PC-3 (cell line): ENCODE measurements around the gene TMEM30B. TPM values are rescaled to one million over a fixed set of nuclear protein-coding genes. Genes with fewer than 3 reads are reported as not detected.
"Not testable (repeated sequence)": the region's sequence is repeated elsewhere in the genome, so short reads cannot be mapped to it uniquely, and the experiment has no call there.

Experiments
- ATAC-seq: fragments of 200-7000 bp; cut with Tn5 transposase; 2 replicates; pipeline ENCODE4 v1.9.1; 2020; ENCODE audit warnings: mild to moderate bottlenecking, moderate library complexity
- BruUV-seq: library from RNA; stranded (reverse); fragments of 400-500 nt; replicated peaks from 2 replicates; lab custom pipeline; 2021; lab: Mats Ljungman, UMichigan
- CTCF ChIA-PET: fragments of 300-600 bp; sonication (Branson Sonifier 250); formaldehyde crosslinking; loops from one replicate; lab custom pipeline; 2022; ENCODE audit warnings: antibody characterized with exemption; lab: Charles Lee
- POLR2A ChIA-PET: fragments of 300-600 bp; sonication (Branson Sonifier 250); formaldehyde crosslinking; loops from one replicate; lab custom pipeline; 2022; ENCODE audit warnings: antibody characterized with exemption; ENCODE audit not compliant: unreplicated experiment; lab: Charles Lee
- DNase-seq: peaks from one replicate; pipeline ENCODE4 v3.0.0-alpha.2; 2015
- H2AFZ ChIP-seq: fragments of 300-600 bp; sonication (generic); 2 replicates; pipeline ENCODE4 v1.6.0; 2016; ENCODE audit warnings: antibody characterized with exemption, low read length
- H3F3A ChIP-seq: fragments of 300-600 bp; sonication (generic); one replicate; pipeline ENCODE4 v1.6.0; 2017; ENCODE audit warnings: antibody characterized with exemption, low read length, control low read depth, mild to moderate bottlenecking; ENCODE audit not compliant: unreplicated experiment
- H3K27ac ChIP-seq: fragments of 300-600 bp; sonication (generic); 2 replicates; pipeline ENCODE4 v1.5.1; 2016; ENCODE audit warnings: mild to moderate bottlenecking, low read length
- H3K27me3 ChIP-seq: fragments of 300-600 bp; sonication (generic); 2 replicates; pipeline ENCODE4 v1.6.1; 2016; ENCODE audit warnings: low read length, mixed read lengths
- H3K36me3 ChIP-seq: fragments of 300-600 bp; sonication (generic); 2 replicates; pipeline ENCODE4 v1.6.1; 2016; ENCODE audit warnings: low read depth, mixed run types, low read length, mixed read lengths
- H3K4me1 ChIP-seq: fragments of 300-600 bp; sonication (generic); 2 replicates; pipeline ENCODE4 v1.5.1; 2016; ENCODE audit warnings: low read length; ENCODE audit not compliant: insufficient read depth
- H3K4me2 ChIP-seq: fragments of 300-600 bp; sonication (generic); 2 replicates; pipeline ENCODE4 v1.6.0; 2016; ENCODE audit warnings: low read length
- H3K4me3 ChIP-seq: fragments of 300-600 bp; sonication (generic); 2 replicates; pipeline ENCODE4 v1.5.1; 2016; ENCODE audit warnings: mild to moderate bottlenecking, low read length, mixed read lengths
- H3K79me2 ChIP-seq: fragments of 300-600 bp; sonication (generic); 2 replicates; pipeline ENCODE4 v1.6.1; 2017; ENCODE audit warnings: low read length, mixed read lengths
- H3K9ac ChIP-seq: fragments of 300-600 bp; sonication (generic); 2 replicates; pipeline ENCODE4 v1.6.0; 2016; ENCODE audit warnings: mild to moderate bottlenecking, low read length
- H3K9me2 ChIP-seq: fragments of 300-600 bp; sonication (generic); replicated peaks from 2 replicates; pipeline ENCODE4 v1.6.1; 2016; ENCODE audit warnings: mixed run types, low read length, mixed read lengths
- H3K9me3 ChIP-seq: fragments of 300-600 bp; sonication (generic); 2 replicates; pipeline ENCODE4 v1.6.1; 2016; ENCODE audit warnings: low read length, mixed read lengths
- H4K20me1 ChIP-seq: fragments of 300-600 bp; sonication (generic); 2 replicates; pipeline ENCODE4 v1.6.1; 2016; ENCODE audit warnings: low read length, mixed read lengths
- CTCF ChIP-seq: fragments of 300-600 bp; sonication (generic); conservative IDR thresholded peaks from 2 replicates; pipeline ENCODE4 v1.5.1; 2017; ENCODE audit warnings: antibody characterized with exemption, low read depth, mild to moderate bottlenecking, low read length
- EZH2 ChIP-seq: fragments of 300-600 bp; sonication (generic); IDR thresholded peaks from one replicate; pipeline ENCODE4 v1.6.1; 2017; ENCODE audit warnings: antibody characterized with exemption, mild to moderate bottlenecking, low read length; ENCODE audit not compliant: unreplicated experiment
- EZH2phosphoT487 ChIP-seq: fragments of 300-600 bp; sonication (generic); IDR thresholded peaks from 2 replicates; pipeline ENCODE4 v1.6.1; 2018; ENCODE audit warnings: mild to moderate bottlenecking, antibody characterized with exemption, low read length, borderline replicate concordance
- intact Hi-C: fragments of 100-400 bp; cut with micrococcal nuclease; formaldehyde crosslinking; loops from 2 replicates; pipeline ENCODE4 v1.9.0; 2023
- total RNA-seq: library from RNA; depleted of rRNA; stranded (reverse); fragments of >200 nt; gene quantifications from 2 replicates; pipeline ENCODE4 v1.2.3, GENCODE V29; 2014

Gene TMEM30B
- total RNA-seq, 1 experiment from 2014 or later, result 70.6 TPM

- Histone ChIP-seq H3K4me2 (no peak overlapping the region), H3K27me3 (no peaks in the 10 kb centered on the region), H3K9me2 (no peaks in the 10 kb centered on the region), H3K27ac (no peak overlapping the region), H3K4me1 (peaks cover 11% of the 10 kb centered on the region), H3K9ac (no peak overlapping the region), H3K9me3 (0 out of 2 replicates have a peak, but pooled peaks cover under 1% of the 10 kb centered on the region), H3K4me3 (no peak overlapping the region), H3F3A (no peaks in the 10 kb centered on the region), H3K36me3 (no peaks in the 10 kb centered on the region), H4K20me1 (no peaks in the 10 kb centered on the region), H2AFZ (no peak overlapping the region), H3K79me2 (no peaks in the 10 kb centered on the region)
- CTCF ChIA-PET, result no interaction called here
- intact Hi-C loops, result no loop called here
- BruUV-seq, result no TSS peak
- POLR2A ChIA-PET, result no interaction called here
- TF ChIP-seq CTCF (no peak), EZH2phosphoT487 (no peak), EZH2 (no peak)
- DNase-seq, result no peak
- no peak for ATAC-seq
Measured at GRCh38 chr14:61246721-61247120, 34.4 kb downstream of the TMEM30B start.

GRCh38 chr14:61244009-61244408 is 37.1 kb downstream of the TMEM30B start:
- H4K20me1 ChIP-seq, result no peaks in the 10 kb centered on the region
- H3K9me3 ChIP-seq, result 0 out of 2 replicates have a peak, but pooled peaks cover 18% of the 10 kb centered on the region
- no peak overlapping the region for H3K4me2 ChIP-seq
- H3K27ac ChIP-seq, result no peak overlapping the region
- H3K4me3 ChIP-seq, result no peak overlapping the region
- H3K9me2 ChIP-seq, result no peaks in the 10 kb centered on the region
- H3F3A ChIP-seq, result no peaks in the 10 kb centered on the region
- H3K9ac ChIP-seq, result no peak overlapping the region
- H3K27me3 ChIP-seq, result no peaks in the 10 kb centered on the region
- peaks cover 11% of the 10 kb centered on the region for H3K4me1 ChIP-seq
- ATAC-seq (no peak), DNase-seq (no peak)
- BruUV-seq, result no TSS peak
- intact Hi-C loops, result no loop called here
- ChIA-PET CTCF (interaction anchor here (0.5 kb wide), 1 partner anchor 410 kb away, joined by 4 read pairs; no protein-coding TSS in a partner anchor), POLR2A (no interaction called here)
- H3K36me3 ChIP-seq, result no peaks in the 10 kb centered on the region
- H2AFZ ChIP-seq, result no peak overlapping the region
- TF ChIP-seq CTCF, result no peak
- no peak for TF ChIP-seq EZH2
- TF ChIP-seq EZH2phosphoT487, result no peak
- H3K79me2 ChIP-seq, result no peaks in the 10 kb centered on the region

GRCh38 chr14:61240206-61240605 is 40.9 kb downstream of the TMEM30B start:
- no peaks in the 10 kb centered on the region for H3F3A ChIP-seq
- no peak overlapping the region for H3K9ac ChIP-seq
- POLR2A ChIA-PET, result no interaction called here
- no peak for ATAC-seq
- no TSS peak for BruUV-seq
- no peaks in the 10 kb centered on the region for H3K36me3 ChIP-seq
- 0 out of 2 replicates have a peak, but pooled peaks cover 18% of the 10 kb centered on the region for H3K9me3 ChIP-seq
- TF ChIP-seq EZH2 (no peak), CTCF (no peak), EZH2phosphoT487 (no peak)
- H3K27me3 ChIP-seq, result no peaks in the 10 kb centered on the region
- H2AFZ ChIP-seq, result no peak overlapping the region
- intact Hi-C loops, result no loop called here
- H3K79me2 ChIP-seq, result no peaks in the 10 kb centered on the region
- no peaks in the 10 kb centered on the region for H3K4me1 ChIP-seq
- H3K9me2 ChIP-seq, result no peaks in the 10 kb centered on the region
- no peak overlapping the region for H3K4me2 ChIP-seq
- no peak overlapping the region for H3K4me3 ChIP-seq
- DNase-seq, result no peak
- no peaks in the 10 kb centered on the region for H4K20me1 ChIP-seq
- H3K27ac ChIP-seq, result no peak overlapping the region
- CTCF ChIA-PET, result no interaction called here

- CTCF ChIA-PET, H3K4me3 ChIP-seq, H4K20me1 ChIP-seq, POLR2A ChIA-PET, H3K9me2 ChIP-seq, BruUV-seq, H3F3A ChIP-seq, H3K4me1 ChIP-seq, ATAC-seq, H3K27me3 ChIP-seq, H3K79me2 ChIP-seq, H3K27ac ChIP-seq, H3K4me2 ChIP-seq, H2AFZ ChIP-seq, H3K36me3 ChIP-seq, DNase-seq, H3K9ac ChIP-seq, intact Hi-C loops: not testable (repeated sequence)
- 0 out of 2 replicates have a peak, but pooled peaks cover 18% of the 10 kb centered on the region for H3K9me3 ChIP-seq
Measured at GRCh38 chr14:61239285-61239684, 41.9 kb downstream of the TMEM30B start.
